Left cardiac atrium (tissue), 4 donors: Measurements from ENCODE around the gene COL11A2. TPM values are rescaled to one million over a fixed set of nuclear protein-coding genes. Genes with fewer than 3 reads are reported as not detected.
A peak's percentile ranks its signal among the peaks of the same experiment; 100 is the strongest.

Experiments used
- ATAC-seq, 2 donors: fragments of 200-7000 bp; cut with Tn5 transposase; one replicate each; pipeline ENCODE4 v1.9.1; 2020; ENCODE audit warnings: mild to moderate bottlenecking in 2 of 2, moderate library complexity in 2 of 2
- DNase-seq: peaks from one replicate; pipeline ENCODE4 v3.0.0-alpha.2; 2020
- intact Hi-C, 2 donors: fragments of 100-400 bp; cut with DNase I; formaldehyde crosslinking; loops; one replicate each; pipeline versions ENCODE4 v1.14.1 to v1.15.1; 2022 to 2023
- total RNA-seq, 2 donors: library from RNA; stranded (reverse); fragmentation: NEBNext Ultra II Directional; extraction: Animal tissue kit (Norgen Biotek cat#: 25700); gene quantifications; one replicate each; pipeline ENCODE4 v1.2.1, GENCODE V29; 2021
- donor health status: DM: no; HTN: yes; CAD: no.
- donor health status: DM: no; HTN: yes; CAD: no; lungs with severe emphysema.
- donor health status: DM: yes; HTN: yes; CAD: no.
- donor health status: Dilated cardiomyopathy.

Gene COL11A2
- total RNA-seq, 2 donors from 2014 or later: 0.94 to 1.3 TPM

DNA sequence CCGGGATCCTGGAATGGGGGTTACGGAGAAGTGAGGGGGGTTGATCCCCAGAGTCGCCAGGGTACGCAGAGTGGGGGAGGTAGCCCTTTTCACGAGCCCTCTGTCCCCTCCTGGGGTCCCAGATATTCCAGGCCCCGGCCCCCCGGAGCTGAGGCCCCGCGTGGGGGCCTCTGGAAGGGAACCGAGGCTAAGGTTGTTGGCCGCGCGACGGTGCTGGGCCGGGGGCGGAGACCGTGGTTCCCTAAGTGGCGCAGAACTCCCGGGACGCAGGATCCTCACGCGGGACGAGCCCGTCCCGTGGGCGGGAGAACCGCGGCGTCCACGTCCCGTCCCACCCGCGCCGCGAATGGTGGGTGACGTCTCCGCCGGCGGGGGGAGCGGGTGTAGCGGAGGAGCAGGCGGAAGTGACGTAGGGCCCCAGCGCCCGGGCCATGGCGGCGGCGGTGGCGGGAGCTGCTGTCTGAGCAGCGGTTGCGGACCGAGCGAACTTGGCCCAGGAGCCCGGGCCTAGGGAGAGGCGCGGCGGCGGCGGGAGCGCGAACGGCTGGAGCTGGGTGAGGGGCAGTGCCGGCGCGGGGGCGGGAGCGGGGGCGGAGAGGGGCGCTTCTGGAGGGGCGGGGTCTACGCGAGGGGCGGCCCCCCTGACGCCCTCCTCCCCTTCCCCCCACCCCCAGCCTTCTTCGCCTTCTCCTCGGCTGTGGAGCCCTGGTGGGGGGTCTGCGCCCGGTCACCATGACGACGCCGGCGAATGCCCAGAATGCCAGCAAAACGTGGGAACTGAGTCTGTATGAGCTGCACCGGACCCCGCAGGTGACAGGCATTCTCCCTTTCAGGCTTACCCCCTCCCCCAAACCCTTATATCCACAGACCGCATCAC lies 16.1 kb upstream of the COL11A2 start, which contains the start of gene RING1:
Gene RING1, plus strand, starts transcription at position 410 of the 877 bp plus-strand sequence. Its CDS starts 323 bp downstream, at position 733.
- peak; percentile 83 to 90 for ATAC-seq
- intact Hi-C loops: no loop called here
- peak; percentile 93 for DNase-seq

DNA sequence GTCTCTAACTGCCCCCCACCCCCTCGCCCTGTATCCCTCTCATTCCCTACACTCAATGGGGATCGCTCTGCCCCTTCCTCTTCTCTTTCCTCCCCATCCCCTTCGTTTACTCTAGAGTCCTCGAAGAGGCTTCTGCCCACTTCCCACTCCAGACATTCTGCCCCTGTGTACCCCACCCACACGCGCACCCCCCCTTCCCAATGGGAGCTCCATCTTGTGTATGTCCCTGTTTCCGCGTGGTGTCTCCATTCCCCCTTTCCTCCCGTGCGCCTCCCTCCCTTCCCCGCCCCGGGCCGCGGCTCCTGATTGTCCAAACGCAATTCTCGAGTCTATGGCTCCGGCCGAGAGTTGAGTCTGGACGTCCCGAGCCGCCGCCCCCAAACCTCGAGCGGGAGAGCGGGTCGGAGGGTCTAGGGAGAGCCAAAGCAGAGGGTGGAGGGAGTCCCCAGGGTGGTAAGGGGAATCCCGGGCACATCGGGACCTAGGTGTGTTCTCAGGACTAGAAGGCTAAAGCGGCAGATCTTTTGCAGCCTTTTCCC lies 15.4 kb upstream of the COL11A2 start:
- peak; percentile 29 to 48 for ATAC-seq
- DNase-seq: peak; percentile 68
- intact Hi-C loops: no loop called here

DNA sequence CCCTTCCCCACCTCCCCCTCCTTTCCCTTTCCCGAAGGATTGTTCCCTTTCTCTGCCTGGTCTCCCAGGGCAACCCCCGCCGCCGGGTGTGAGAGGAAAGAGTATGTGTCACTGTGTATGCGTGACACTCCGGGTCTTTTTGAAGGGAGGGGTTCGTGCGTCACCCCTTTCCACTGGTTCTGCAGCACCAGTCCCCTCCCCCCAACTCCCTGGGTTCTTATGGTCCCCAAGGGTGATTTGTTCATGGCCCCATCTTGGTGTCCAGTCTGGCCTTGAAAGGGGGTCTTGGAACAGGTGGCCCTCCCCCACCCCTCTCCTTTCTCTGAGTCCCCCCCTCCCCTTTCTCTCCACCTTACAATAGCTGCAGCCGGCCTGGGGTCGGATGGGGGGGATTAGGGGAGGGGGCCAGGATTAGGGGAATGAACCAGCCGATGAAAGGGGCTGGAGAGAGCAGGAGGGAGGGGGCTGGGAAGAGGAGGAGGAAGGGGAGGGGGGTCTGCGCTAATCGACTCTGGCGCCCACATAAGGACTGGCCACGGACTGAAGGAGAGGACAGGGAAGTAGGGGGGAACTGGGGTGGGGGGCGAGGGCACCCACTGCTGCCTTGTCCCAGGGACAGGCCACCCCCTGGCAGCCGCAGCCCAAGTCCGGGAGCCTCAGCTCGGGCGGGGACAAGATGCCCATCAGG lies 14.7 kb upstream of the COL11A2 start:
- intact Hi-C loops: no loop called here
- DNase-seq (peak; percentile 39), ATAC-seq (no peak)

DNA sequence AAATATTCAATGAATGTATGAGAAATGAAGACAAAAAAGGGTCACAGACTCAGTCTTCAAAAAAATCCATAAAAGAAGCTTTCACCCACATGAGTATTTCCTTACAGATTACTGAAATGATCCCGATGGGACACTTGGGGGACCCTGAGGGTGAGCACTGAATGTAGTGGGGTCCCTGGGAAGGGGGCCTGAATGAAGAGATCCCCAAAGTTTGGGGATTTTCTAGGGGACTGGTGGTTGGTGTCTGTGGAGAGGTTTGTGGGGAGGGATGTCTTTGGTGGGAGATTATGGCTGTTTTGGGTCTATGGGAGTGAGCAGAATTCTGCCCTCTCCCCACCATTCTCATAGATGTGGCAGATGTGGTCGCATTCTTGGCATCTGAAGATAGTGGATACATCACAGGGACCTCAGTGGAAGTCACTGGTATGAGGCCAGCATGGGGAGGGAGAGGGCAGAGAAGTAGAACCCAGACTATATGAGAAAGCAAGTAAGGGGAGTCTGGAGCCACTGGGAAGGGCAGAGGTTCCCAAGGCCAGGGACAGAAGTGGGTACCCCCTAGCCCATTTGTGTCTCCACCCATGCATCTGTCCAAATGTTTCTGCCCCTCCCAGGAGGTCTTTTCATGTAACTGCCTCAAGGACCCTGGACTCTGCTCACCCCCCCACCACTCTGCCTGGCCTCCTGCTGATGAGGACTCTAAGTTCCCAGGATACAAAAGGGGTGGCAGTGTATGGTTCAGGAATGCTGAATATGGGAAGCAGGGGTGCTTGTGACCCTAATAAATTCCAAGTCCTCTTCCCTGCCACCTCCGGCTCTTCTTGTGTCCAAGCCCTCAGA lies 14.0 kb upstream of the COL11A2 start:
- ATAC-seq (no peak), DNase-seq (no peak)
- intact Hi-C loops: no loop called here

DNA sequence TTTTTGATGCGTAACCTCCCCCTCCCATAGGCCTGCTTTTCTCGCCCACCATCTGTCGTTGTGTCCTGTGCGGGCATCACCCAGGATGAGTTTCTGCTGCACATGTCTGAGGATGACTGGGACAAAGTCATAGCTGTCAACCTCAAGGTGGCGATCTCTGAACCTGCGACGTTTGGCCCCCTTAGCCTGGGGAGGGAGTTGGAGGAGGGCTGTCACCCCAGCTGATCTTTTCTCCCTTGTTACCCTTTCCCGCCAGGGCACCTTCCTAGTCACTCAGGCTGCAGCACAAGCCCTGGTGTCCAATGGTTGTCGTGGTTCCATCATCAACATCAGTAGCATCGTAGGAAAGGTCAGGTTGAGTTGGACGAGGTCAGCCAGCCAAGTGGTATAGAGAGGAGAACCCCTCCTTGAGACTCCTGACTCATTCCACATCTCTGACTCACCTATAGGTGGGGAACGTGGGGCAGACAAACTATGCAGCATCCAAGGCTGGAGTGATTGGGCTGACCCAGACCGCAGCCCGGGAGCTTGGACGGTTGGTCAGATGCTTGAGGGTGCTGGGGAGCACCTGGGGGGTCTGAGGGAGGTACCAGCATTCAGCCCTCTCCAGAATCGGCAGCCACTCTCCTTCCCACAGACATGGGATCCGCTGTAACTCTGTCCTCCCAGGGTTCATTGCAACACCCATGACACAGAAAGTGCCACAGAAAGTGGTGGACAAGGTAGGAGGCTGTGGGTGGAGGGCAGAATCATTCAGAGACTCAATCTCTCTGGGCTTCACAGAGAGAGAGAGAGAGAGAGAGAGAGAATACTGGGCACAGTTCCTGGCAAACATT lies 13.1 kb upstream of the COL11A2 start:
- DNase-seq: no peak
- ATAC-seq: no peak
- intact Hi-C loops: no loop called here

DNA sequence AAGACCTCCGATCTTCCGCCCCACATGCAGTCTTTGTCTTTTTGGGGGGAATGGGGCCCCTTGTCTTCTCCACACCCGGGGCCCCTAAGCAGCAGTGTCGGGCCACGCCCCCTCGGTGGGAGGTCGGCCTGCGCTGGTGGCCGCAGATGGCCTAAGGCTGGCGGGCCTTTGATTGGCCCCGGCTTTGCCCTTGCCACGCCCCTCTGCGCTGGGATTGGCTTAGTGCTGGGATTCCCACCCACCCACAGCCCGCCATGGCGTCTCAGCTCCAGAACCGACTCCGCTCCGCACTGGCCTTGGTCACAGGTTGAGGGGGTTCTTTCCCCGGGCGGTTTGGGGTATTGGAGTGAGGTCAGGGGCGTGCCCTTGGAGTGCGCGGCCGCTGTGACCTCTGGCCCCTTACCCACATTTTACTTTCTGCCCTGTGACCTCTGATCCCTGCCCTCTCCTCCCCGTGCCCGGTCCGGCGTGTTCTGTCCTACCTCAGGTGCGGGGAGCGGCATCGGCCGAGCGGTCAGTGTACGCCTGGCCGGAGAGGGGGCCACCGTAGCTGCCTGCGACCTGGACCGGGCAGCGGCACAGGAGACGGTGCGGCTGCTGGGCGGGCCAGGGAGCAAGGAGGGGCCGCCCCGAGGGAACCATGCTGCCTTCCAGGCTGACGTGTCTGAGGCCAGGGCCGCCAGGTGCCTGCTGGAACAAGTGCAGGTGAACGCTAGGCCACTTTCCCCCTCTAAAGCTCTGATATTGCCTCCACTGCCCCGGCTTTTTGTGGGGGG lies 12.3 kb upstream of the COL11A2 start, which contains the start of gene HSD17B8:
Gene HSD17B8, plus strand, starts transcription at position 241 of the 776 bp plus-strand sequence. Its CDS starts 14 bp downstream, at position 255.
- intact Hi-C loops: no loop called here
- DNase-seq: peak; percentile 97
- peak; percentile 69 to 70 for ATAC-seq

DNA sequence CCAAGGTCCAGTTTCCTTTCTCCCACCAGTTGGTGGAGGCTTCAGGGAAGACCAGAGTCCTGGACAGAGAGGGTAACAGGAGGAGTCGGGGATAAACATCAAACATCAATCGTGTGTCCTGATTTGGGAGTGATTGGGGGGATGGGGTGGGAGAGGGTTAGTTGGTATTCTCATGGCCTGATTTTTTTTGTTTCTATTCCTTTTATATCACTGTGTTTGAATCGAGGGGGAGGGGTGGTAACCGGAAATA lies 11.8 kb upstream of the COL11A2 start:
- DNase-seq (no peak), ATAC-seq (no peak)
- intact Hi-C loops: no loop called here

DNA sequence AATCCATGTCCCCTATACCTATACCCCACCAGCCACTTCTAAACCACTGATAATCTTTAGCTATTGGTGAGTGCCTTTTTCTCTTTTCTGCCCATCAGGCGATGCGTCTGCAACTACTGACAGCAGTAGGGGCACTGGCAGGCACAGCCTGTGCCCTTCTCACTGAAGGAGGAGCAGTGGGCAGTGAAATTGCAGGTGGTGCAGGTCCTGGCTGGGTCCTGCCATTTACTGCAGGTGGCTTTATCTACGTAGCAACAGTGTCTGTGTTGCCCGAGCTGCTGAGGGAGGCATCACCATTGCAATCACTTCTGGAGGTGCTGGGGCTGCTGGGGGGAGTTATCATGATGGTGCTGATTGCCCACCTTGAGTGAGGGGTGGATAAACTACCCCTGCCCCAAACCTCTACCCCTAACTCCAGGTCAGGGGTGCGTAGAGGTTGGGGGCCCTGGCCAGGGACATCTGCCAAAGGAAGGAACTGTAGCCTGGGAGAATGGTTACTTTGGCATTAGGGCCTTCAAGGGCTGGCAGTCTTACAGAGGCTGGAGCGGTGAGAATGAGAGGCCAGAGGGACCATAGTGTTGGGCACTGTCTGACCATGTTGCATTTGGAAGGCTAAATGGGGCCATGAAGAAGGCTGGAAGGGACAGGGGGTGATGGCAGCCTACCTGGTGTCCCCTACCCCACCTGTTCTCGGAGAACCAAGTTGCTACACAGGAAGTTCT lies 11.3 kb upstream of the COL11A2 start:
- DNase-seq: no peak
- ATAC-seq: no peak
- intact Hi-C loops: no loop called here

DNA sequence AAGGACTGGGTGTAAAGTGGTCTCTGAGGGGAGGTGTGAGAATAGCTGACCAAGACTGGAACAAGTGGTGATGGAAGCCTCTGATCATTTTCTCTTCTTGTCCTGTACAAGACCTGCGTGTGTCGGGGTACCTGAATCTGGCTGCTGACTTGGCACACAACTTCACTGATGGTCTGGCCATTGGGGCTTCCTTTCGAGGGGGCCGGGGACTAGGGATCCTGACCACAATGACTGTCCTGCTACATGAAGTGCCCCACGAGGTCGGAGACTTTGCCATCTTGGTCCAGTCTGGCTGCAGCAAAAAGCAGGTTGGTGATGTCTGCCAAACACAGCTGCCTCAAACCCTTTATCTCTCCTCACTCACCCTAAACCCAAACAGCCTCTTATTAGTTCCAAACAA lies 10.5 kb upstream of the COL11A2 start:
- no peak for DNase-seq

DNA sequence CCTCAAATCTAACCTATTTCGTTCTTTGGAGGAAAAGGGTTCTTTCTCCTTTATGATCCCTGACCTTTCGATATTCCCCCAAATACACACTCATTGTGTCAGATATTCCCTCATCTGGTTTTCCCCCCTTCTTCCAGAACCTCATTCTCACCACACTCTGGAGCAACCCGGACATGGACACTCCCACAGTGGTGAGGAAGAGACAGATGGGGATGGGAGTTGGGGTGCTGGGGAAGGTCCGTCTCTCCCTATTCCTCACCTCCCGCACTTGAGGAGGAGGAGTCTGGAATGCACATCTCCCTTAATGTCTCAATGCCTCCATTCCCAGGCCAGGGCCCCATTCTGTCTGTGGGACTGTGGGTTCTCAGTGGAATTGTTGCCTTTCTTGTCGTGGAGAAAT lies 9.7 kb upstream of the COL11A2 start:
- DNase-seq (no peak), ATAC-seq (no peak)
- intact Hi-C loops: no loop called here

More for the DNA sequence above, 10.5 kb upstream of the COL11A2 start:
- no peak for ATAC-seq
- intact Hi-C loops: no loop called here

DNA sequence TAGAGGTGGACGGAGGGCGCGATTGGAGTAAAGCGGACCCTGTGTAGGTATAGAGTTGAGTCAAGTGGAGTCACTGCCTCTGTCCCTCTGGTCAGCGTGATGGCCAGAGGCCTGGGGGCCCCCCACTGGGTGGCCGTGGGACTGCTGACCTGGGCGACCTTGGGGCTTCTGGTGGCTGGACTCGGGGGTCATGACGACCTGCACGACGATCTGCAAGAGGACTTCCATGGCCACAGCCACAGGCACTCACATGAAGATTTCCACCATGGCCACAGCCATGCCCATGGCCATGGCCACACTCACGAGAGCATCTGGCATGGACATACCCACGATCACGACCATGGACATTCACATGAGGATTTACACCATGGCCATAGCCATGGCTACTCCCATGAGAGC lies 8.9 kb upstream of the COL11A2 start:
- ATAC-seq (peak in 1 of 2 donors; percentile 1), DNase-seq (peak; percentile 51)
- intact Hi-C loops: no loop called here

DNA sequence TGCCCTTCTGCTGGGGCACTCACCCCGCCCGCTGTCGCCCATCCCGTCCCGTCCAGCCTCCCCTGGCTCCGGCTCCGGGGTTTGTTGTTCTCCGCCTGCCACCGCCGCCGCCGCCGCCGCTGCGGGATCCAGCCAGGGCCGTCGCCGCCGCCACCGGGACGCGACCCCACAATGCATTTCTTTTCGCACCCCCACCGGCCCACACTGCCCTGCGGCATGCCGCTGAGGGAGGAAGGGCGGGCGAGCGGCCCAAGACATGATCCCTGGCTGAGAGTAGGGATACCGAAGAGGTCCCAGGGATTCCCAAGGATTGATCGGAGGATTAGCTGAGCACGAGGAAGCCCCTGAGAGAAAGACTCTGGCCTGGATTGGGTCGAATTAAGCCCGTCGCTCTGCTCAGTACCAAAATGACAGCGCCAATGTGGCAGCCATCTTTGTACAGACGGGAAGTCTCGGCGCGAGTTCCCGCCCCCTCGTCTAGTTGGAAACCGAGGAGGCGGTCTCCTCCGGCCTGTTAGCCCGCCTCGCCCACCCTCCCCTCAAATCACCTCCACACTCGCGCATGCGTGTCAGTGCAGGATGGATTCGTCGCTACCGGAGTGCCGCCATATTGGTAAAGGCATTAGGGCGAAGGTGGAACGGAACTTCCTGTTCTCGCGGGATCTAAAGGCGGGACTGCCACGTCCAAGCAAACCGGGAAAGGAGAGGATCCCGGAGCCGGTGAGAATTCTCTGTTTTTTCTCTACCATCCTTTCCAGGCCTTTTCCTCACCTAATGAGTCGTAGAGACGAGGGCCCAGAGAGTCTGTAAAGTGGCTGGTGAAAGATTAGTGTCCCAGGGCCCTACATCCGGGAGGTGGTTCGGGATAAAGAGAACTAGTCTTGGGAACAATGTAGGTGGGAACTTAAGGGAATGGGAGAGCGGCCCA lies 8.2 kb upstream of the COL11A2 start, which contains the start of the genes RXRB and SLC39A7:
Gene RXRB, minus strand, starts transcription at position 447 of the 928 bp plus-strand sequence. Its CDS starts 189 bp downstream, at position 258.
Gene SLC39A7, plus strand, starts transcription at position 649 of the 928 bp plus-strand sequence. CDS start 379 bp downstream, outside the sequence.
- intact Hi-C loops: no loop called here
- ATAC-seq: peak; percentile 88 to 90
- DNase-seq: peak; percentile 100

DNA sequence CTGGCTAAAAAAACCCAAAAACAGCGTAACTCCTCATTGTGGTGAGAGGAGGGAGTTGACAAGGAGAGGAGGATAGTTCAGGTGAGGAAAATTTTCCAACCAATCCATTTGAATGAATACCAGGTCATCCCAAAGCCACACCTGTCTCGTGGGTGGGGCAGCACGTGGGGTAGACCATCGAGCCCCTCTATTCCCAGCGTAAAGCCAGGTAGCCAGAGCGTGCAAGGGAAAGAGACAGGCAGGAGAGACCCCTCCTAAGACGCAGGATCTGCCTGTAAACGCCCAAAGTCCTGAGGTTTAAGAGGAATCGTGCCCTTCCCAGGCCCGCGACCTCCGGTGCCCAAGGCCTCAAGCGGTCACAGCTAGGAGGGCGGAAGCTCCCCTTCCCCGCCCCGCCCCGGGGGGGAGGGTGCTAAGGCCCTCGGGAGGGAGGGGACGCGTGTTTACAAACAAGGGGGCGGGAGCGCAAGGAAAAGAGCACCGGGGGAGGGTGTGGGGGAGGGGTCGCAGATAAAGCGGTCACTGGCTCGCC lies 7.5 kb upstream of the COL11A2 start:
- intact Hi-C loops: loop anchor here in 1 of 2 donors (5.0 kb wide), 2 partner anchors 37 to 1072 kb away; partner anchors contain the start of gene ATF6B
- peak; percentile 81 for DNase-seq
- peak; percentile 40 to 56 for ATAC-seq

DNA sequence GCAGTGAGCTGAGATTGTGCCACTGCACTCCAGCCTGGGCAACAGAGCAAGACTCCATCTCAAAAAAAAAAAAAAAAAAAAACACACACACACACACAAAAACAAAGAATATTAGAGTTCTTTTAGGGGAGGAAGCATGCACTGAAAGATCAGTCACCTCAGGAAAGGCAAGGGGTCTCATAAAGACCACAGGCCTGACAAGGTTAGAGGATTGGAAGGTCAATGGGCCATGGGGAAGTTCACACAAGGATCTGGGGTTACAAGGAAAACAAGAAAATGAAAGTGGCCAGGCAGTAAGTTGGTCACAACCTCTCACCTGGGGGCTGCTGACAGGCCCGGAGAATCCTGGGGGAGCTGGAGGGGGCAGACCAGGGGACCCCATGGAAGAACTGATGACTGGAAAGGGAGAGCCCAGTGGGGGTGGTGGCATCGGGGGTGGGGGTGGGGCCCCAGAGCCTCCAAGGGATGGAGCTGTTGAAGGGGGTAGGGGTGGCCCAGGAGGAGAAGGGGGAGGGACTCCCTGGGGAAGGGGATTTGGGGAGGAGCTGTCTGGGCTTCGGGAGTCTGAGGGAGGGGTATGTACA lies 6.7 kb upstream of the COL11A2 start:
- DNase-seq (no peak), ATAC-seq (no peak)
- intact Hi-C loops: loop anchor here in 1 of 2 donors (5.0 kb wide), 2 partner anchors 37 to 1072 kb away; partner anchors contain the start of gene ATF6B
